Mesothelial cell of epicardium (in vitro differentiated cells): ENCODE data around the gene INPP5J. TPM values are rescaled to one million over a fixed set of nuclear protein-coding genes. Genes with fewer than 3 reads are reported as not detected.
A peak's percentile ranks its signal among the peaks of the same experiment; 100 is the strongest.
"Not testable (repeated sequence)": the region's sequence is repeated elsewhere in the genome, so short reads cannot be mapped to it uniquely, and the experiment has no call there.

Experiments used
- DNase-seq, 2 experiments: peaks; one replicate each; pipeline ENCODE4 v3.0.0; 2021; ENCODE audit warnings: low spot score in 2 of 2; ENCODE audit not compliant: unreplicated experiment in 2 of 2
- H3K27ac Mint-ChIP-seq: 2 replicates; pipeline ENCODE4 v1.8.0; 2021; ENCODE audit warnings: mixed read lengths
- H3K27me3 Mint-ChIP-seq: 2 replicates; pipeline ENCODE4 v1.8.0; 2021; ENCODE audit warnings: low read depth, mixed read lengths
- H3K36me3 Mint-ChIP-seq: 2 replicates; pipeline ENCODE4 v1.8.0; 2021; ENCODE audit warnings: mixed read lengths
- H3K4me1 Mint-ChIP-seq: 2 replicates; pipeline ENCODE4 v1.8.0; 2021; ENCODE audit warnings: mixed read lengths
- H3K4me3 Mint-ChIP-seq: 2 replicates; pipeline ENCODE4 v1.8.0; 2021; ENCODE audit warnings: mild to moderate bottlenecking, moderate library complexity, mixed read lengths
- H3K9me3 Mint-ChIP-seq: 2 replicates; pipeline ENCODE4 v1.8.0; 2021; ENCODE audit warnings: mixed read lengths
- total RNA-seq: library from RNA; stranded (reverse); gene quantifications from 3 replicates; pipeline ENCODE4 v1.2.1, GENCODE V29; 2021
- TF ChIP-seq, protein P1 (sequence below): fragments of 200-600 bp; sonication (generic); IDR thresholded peaks from one replicate; pipeline ENCODE4 v1.5.0; 2021; ENCODE audit warnings: antibody characterized with exemption; ENCODE audit not compliant: unreplicated experiment

INPP5J gene
- total RNA-seq, 1 donor from 2014 or later = 8.6 TPM

DNA sequence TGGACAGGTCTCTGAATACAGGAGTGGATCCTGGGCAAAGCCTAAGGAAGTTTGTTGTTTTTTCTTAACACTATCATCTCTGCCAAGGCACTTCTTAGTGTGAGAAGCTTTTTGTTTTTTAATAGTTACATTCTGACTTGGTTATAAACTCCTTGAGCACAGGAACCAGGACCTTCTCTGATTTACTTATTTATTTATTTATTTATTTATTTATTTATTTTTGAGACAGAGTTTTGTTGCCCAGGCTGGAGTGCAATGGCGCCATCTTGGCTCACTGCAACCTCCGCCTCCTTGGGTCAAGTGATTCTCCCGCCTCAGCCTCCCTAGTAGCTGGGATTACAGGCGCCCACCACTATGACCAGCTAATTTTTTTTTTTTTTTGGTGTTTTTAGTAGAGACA is 48.2 kb downstream of the INPP5J start:
- H3K27ac Mint-ChIP-seq = no peak overlapping the region
- no peaks in the 10 kb centered on the region for H3K4me1 Mint-ChIP-seq
- H3K9me3 Mint-ChIP-seq = no peaks in the 10 kb centered on the region
- TF ChIP-seq, protein P1, sequence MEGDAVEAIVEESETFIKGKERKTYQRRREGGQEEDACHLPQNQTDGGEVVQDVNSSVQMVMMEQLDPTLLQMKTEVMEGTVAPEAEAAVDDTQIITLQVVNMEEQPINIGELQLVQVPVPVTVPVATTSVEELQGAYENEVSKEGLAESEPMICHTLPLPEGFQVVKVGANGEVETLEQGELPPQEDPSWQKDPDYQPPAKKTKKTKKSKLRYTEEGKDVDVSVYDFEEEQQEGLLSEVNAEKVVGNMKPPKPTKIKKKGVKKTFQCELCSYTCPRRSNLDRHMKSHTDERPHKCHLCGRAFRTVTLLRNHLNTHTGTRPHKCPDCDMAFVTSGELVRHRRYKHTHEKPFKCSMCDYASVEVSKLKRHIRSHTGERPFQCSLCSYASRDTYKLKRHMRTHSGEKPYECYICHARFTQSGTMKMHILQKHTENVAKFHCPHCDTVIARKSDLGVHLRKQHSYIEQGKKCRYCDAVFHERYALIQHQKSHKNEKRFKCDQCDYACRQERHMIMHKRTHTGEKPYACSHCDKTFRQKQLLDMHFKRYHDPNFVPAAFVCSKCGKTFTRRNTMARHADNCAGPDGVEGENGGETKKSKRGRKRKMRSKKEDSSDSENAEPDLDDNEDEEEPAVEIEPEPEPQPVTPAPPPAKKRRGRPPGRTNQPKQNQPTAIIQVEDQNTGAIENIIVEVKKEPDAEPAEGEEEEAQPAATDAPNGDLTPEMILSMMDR = no peak
- no peaks in the 10 kb centered on the region for H3K27me3 Mint-ChIP-seq
- no peak for DNase-seq
- peaks cover 6% of the 10 kb centered on the region for H3K36me3 Mint-ChIP-seq
- no peak overlapping the region for H3K4me3 Mint-ChIP-seq

DNA sequence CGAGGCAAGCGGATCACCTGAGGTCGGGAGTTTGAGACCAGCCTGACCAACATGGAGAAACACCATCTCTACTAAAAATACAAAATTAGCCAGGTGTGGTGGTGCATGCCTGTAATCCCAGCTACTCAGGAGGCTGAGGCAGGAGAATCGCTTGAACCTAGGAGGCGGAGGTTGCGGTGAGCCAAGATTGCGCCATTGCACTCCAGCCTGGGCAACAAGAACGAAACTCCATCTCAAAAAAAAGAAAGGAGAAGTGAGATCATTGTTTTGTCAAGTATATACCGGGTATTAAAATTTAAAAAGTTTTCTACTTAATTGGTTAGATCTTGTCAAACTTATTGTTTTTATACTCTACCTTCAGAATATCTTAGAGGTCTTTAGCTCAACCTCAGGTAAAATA is 49.0 kb downstream of the INPP5J start:
- H3K36me3 Mint-ChIP-seq, DNase-seq, H3K27me3 Mint-ChIP-seq, H3K4me1 Mint-ChIP-seq, H3K4me3 Mint-ChIP-seq, H3K27ac Mint-ChIP-seq, H3K9me3 Mint-ChIP-seq: not testable (repeated sequence)

DNA sequence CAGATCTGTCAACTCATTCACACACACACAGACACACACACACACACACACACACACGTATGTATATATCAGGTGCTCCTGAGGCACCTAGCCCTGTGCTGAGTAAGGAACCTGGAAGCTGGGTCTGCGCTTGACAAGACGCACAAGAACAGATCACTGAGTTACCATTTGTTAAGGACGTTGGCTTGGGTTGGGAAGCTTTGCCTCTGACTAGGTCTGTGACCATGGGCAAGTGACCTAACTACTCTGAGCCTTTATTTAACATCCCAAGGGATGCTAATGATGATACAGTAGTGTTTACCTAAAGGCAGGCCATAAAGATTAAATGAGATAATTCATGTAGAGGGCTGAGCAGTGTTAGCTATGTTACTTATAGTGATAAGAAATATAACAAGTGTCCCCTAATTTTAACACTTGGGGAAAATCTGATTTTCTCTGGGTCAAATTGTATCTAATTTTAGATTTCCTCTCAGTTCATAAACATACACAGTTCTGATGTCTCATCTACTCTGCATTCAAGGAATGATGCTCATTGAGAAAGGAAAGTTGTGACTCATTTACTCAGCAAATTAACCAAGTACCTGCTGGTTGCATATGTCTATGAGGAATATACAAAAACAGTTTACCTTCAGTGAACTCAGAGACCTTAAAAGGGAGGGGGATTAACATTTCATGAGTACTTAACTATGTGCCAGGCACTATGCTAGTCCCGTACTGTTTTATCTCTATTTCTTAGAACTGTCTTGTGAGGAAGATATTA is 50.8 kb downstream of the INPP5J start:
- Mint-ChIP-seq H3K4me3 (no peak overlapping the region), H3K4me1 (peaks cover 11% of the 10 kb centered on the region), H3K27me3 (no peaks in the 10 kb centered on the region), H3K36me3 (peaks cover 4% of the 10 kb centered on the region), H3K9me3 (no peaks in the 10 kb centered on the region), H3K27ac (no peak overlapping the region)
- TF ChIP-seq, protein P1 = no peak
- no peak for DNase-seq

GRCh38 chr22:31176923-31177322 is 54.2 kb downstream of the INPP5J start:
- Mint-ChIP-seq H3K9me3 (peaks cover 3% of the 10 kb centered on the region), H3K36me3 (peaks cover 10% of the 10 kb centered on the region), H3K4me3 (no peak overlapping the region), H3K4me1 (peaks cover 11% of the 10 kb centered on the region), H3K27ac (peak overlapping the region; percentile 83), H3K27me3 (no peaks in the 10 kb centered on the region)
- DNase-seq = no peak
- TF ChIP-seq, protein P1 = no peak

DNA sequence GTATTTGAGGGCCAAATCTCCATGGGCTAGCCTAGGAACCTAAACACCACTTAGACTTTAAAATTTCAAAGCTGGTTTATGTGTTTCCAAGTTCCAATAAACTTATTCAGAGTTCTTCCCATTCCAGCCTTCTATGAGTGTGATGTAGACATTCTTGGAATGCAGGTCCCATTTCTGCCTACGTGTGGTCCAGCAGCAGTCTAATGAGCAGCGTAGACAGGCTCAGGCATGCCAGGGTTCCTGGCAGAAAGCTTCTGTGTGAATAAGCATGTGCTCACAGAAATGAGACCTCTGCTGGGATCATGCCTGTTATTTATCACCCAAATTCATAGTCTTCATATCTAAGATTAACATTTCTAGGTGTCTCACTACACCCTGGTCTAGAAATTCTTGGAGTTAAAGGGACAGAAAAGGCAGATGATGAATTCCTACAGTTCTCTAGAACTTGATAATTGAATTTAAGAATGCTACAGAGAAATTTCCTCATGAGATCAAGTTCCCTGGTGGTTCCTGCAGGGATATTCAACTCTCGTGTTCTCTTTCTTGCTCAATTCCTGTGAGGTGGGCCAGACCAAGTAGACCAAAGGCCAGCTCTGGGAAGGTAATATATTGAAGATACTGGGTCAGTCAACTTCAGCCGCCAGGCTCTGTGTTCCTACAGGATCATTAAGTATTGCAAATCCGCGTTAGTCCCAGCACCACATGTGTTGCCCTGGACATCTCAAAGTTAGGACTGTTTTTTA is 54.8 kb downstream of the INPP5J start:
- Mint-ChIP-seq H3K4me1 (peaks cover 11% of the 10 kb centered on the region), H3K27ac (peak overlapping the region; percentile 83), H3K36me3 (peaks cover 13% of the 10 kb centered on the region), H3K9me3 (peaks cover 3% of the 10 kb centered on the region), H3K27me3 (no peaks in the 10 kb centered on the region), H3K4me3 (no peak overlapping the region)
- TF ChIP-seq, protein P1 = no peak
- no peak for DNase-seq

DNA sequence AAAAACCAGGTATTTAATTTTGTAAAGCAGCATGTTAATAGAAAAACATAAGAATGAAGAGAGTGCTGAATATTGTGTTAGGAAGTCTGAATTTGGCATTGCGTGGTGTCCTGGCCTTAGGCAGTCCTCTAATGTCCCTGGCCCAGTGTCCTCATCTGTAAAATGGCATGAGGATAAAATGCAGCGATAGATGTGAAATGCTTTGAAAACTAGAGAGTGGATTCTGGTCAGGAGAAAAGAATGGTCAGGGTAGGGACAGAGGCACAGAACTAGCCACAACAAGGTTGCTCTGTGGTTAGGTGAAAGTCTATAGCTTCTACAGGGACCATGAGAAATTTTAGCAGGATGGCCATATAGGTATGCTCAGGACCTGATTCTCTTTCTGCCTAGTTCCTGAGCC is 56.1 kb downstream of the INPP5J start:
- Mint-ChIP-seq H3K4me1 (peaks cover 11% of the 10 kb centered on the region), H3K27ac (no peak overlapping the region), H3K4me3 (no peak overlapping the region), H3K36me3 (peaks cover 17% of the 10 kb centered on the region), H3K27me3 (no peaks in the 10 kb centered on the region), H3K9me3 (peaks cover 3% of the 10 kb centered on the region)
- TF ChIP-seq, protein P1 = no peak
- DNase-seq = no peak
